ENCODE measurements around the gene ZNF778.
"Not testable (repeated sequence)": the region's sequence is repeated elsewhere in the genome, so short reads cannot be mapped to it uniquely, and the experiment has no call there.

Gene ZNF778

DNA sequence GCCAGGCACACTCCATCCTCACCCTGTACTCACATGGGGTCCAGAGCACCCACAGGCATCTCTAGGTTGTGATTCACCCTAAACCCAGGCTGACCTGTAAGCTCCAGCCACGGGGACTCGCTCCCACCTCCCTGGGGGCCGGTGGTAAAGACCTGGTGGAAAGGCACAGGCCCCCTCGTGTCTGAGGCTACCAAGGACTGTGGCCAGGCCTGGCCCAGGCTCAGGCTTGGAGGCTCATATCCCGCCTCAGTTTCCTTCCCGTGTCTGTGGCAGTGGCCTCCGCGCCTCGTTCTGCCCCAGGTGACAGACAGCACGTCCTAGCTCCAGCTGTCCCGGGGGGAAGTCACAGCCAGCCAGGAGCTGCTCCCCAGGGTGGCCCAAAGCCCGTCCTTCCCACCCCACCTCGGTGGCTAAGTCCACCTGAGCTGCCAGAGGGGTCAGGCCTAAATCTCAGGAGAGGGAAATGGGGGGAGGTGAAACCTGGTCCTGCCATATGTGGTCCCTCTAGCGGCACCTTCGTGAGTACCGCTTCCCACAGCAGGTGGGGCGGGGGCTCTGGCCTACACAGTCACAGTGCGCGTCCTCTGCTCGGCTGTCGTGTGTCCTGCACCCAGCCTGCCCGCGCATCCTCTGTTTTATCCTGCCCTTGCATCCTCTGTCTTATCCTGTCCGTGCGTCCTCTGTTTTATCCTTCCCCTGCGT is 33.4 kb upstream of the ZNF778 start:
- Histone ChIP-seq H4K91ac (ENCODE audit: low read length) (peak overlapping the region; percentile 11), H3K4ac (ENCODE audit: low read depth in 1 of 2, low read length in 2 of 2) (no peak overlapping the region), H4K8ac (ENCODE audit: low read length) (no peak overlapping the region), H3K4me2 (ENCODE audit: low read length, poor library complexity, severe bottlenecking) (no peak overlapping the region), H3K27ac (ENCODE audit: low read length, poor library complexity, severe bottlenecking) (no peak overlapping the region), H3K9me3 (ENCODE audit: control insufficient read depth, low read length) (no peaks in the 10 kb centered on the region), H3K9ac (ENCODE audit: low read length) (no peak overlapping the region), H3K27me3 (ENCODE audit: control insufficient read depth in 1 of 2, insufficient read depth in 1 of 2, low read length in 2 of 2) (peaks cover 12 to 47% of the 10 kb centered on the region in 2 experiments), H2AK5ac (ENCODE audit: low read length, severe bottlenecking) (no peak overlapping the region), H2AFZ (ENCODE audit: low read depth, low read length) (no peak overlapping the region), H3K18ac (ENCODE audit: low read depth in 1 of 2, low read length in 2 of 2) (no peak overlapping the region), H2BK120ac (ENCODE audit: low read depth, low read length) (no peak overlapping the region), H2BK15ac (ENCODE audit: low read depth, poor library complexity, severe bottlenecking) (no peak overlapping the region), H2BK5ac (ENCODE audit: low read depth, low read length, poor library complexity, severe bottlenecking) (no peak overlapping the region), H2BK12ac (ENCODE audit: low read length in 2 of 2) (no peak overlapping the region), H3K4me1 (ENCODE audit: control insufficient read depth, insufficient read depth, low read depth, low read length) (no peaks in the 10 kb centered on the region), H3K79me1 (replicated peaks; ENCODE audit: low read length, poor library complexity, severe bottlenecking) (no peaks in the 10 kb centered on the region), H3K14ac (ENCODE audit: low read length in 2 of 2) (peak overlapping the region in 1 of 2 experiments; percentile 9), H3K23ac (ENCODE audit: low read length in 2 of 2) (no peak overlapping the region), H3K4me3 (ENCODE audit: insufficient read depth in 1 of 2, low read depth in 1 of 2, low read length in 2 of 2) (no peak overlapping the region), H3K36me3 (ENCODE audit: control insufficient read depth in 1 of 2, insufficient read depth in 2 of 2, low read depth in 1 of 2, low read length in 2 of 2) (no peaks in the 10 kb centered on the region)
- no peak for DNase-seq
- 88% methylated on average over 26 of the region's 26 CpGs for WGBS

GRCh38 chr16:89184677-89184932 is 32.9 kb upstream of the ZNF778 start:
- Histone ChIP-seq H2AFZ (ENCODE audit: low read depth, low read length) (no peak overlapping the region), H3K4ac (ENCODE audit: low read depth in 1 of 2, low read length in 2 of 2) (no peak overlapping the region), H2BK15ac (ENCODE audit: low read depth, poor library complexity, severe bottlenecking) (no peak overlapping the region), H4K91ac (ENCODE audit: low read length) (peak overlapping the region; percentile 11), H3K9ac (ENCODE audit: low read length) (no peak overlapping the region), H3K4me3 (ENCODE audit: insufficient read depth in 1 of 2, low read depth in 1 of 2, low read length in 2 of 2) (no peak overlapping the region), H3K4me2 (ENCODE audit: low read length, poor library complexity, severe bottlenecking) (no peak overlapping the region), H4K8ac (ENCODE audit: low read length) (no peak overlapping the region), H3K27ac (ENCODE audit: low read length, poor library complexity, severe bottlenecking) (no peak overlapping the region), H3K27me3 (ENCODE audit: control insufficient read depth in 1 of 2, insufficient read depth in 1 of 2, low read length in 2 of 2) (peaks cover 12 to 45% of the 10 kb centered on the region in 2 experiments), H3K18ac (ENCODE audit: low read depth in 1 of 2, low read length in 2 of 2) (no peak overlapping the region), H3K79me1 (replicated peaks; ENCODE audit: low read length, poor library complexity, severe bottlenecking) (no peaks in the 10 kb centered on the region), H3K36me3 (ENCODE audit: control insufficient read depth in 1 of 2, insufficient read depth in 2 of 2, low read depth in 1 of 2, low read length in 2 of 2) (no peaks in the 10 kb centered on the region), H2AK5ac (ENCODE audit: low read length, severe bottlenecking) (no peak overlapping the region), H2BK5ac (ENCODE audit: low read depth, low read length, poor library complexity, severe bottlenecking) (no peak overlapping the region), H3K4me1 (ENCODE audit: control insufficient read depth, insufficient read depth, low read depth, low read length) (no peaks in the 10 kb centered on the region), H3K23ac (ENCODE audit: low read length in 2 of 2) (no peak overlapping the region), H2BK120ac (ENCODE audit: low read depth, low read length) (no peak overlapping the region), H3K14ac (ENCODE audit: low read length in 2 of 2) (peak overlapping the region in 1 of 2 experiments; percentile 9), H3K9me3 (ENCODE audit: control insufficient read depth, low read length) (no peaks in the 10 kb centered on the region), H2BK12ac (ENCODE audit: low read length in 2 of 2) (no peak overlapping the region)
- DNase-seq: no peak
- 86% methylated on average over 9 of the region's 9 CpGs for WGBS

GRCh38 chr16:89184933-89185794 is 32.3 kb upstream of the ZNF778 start:
- Histone ChIP-seq H2BK15ac (ENCODE audit: low read depth, poor library complexity, severe bottlenecking) (no peak overlapping the region), H3K36me3 (ENCODE audit: control insufficient read depth in 1 of 2, insufficient read depth in 2 of 2, low read depth in 1 of 2, low read length in 2 of 2) (no peaks in the 10 kb centered on the region), H2BK120ac (ENCODE audit: low read depth, low read length) (no peak overlapping the region), H2AFZ (ENCODE audit: low read depth, low read length) (no peak overlapping the region), H3K4me1 (ENCODE audit: control insufficient read depth, insufficient read depth, low read depth, low read length) (no peaks in the 10 kb centered on the region), H3K18ac (ENCODE audit: low read depth in 1 of 2, low read length in 2 of 2) (no peak overlapping the region), H3K27me3 (ENCODE audit: control insufficient read depth in 1 of 2, insufficient read depth in 1 of 2, low read length in 2 of 2) (peaks cover 8 to 40% of the 10 kb centered on the region in 2 experiments), H2BK12ac (ENCODE audit: low read length in 2 of 2) (no peak overlapping the region), H3K79me1 (replicated peaks; ENCODE audit: low read length, poor library complexity, severe bottlenecking) (no peaks in the 10 kb centered on the region), H3K9ac (ENCODE audit: low read length) (no peak overlapping the region), H3K4me3 (ENCODE audit: insufficient read depth in 1 of 2, low read depth in 1 of 2, low read length in 2 of 2) (no peak overlapping the region), H3K14ac (ENCODE audit: low read length in 2 of 2) (no peak overlapping the region), H2AK5ac (ENCODE audit: low read length, severe bottlenecking) (no peak overlapping the region), H4K91ac (ENCODE audit: low read length) (no peak overlapping the region), H3K4ac (ENCODE audit: low read depth in 1 of 2, low read length in 2 of 2) (no peak overlapping the region), H3K27ac (ENCODE audit: low read length, poor library complexity, severe bottlenecking) (no peak overlapping the region), H3K4me2 (ENCODE audit: low read length, poor library complexity, severe bottlenecking) (no peak overlapping the region), H2BK5ac (ENCODE audit: low read depth, low read length, poor library complexity, severe bottlenecking) (no peak overlapping the region), H4K8ac (ENCODE audit: low read length) (no peak overlapping the region), H3K9me3 (ENCODE audit: control insufficient read depth, low read length) (no peaks in the 10 kb centered on the region), H3K23ac (ENCODE audit: low read length in 2 of 2) (no peak overlapping the region)
- DNase-seq: no peak
- WGBS: 89% methylated on average over 48 of the region's 48 CpGs

- WGBS: 86% methylated on average over 30 of the region's 30 CpGs
- not testable (repeated sequence) for H4K91ac ChIP-seq (ENCODE audit: low read length); DNase-seq
These were observed 31.5 kb upstream of the ZNF778 start for GRCh38 chr16:89185887-89186592.

More at GRCh38 chr16:89185887-89186592, 31.5 kb upstream of the ZNF778 start:
- not testable (repeated sequence) for H2AFZ ChIP-seq (ENCODE audit: low read depth, low read length); H2BK5ac ChIP-seq (ENCODE audit: low read depth, low read length, poor library complexity, severe bottlenecking); H4K8ac ChIP-seq (ENCODE audit: low read length); H3K14ac ChIP-seq (ENCODE audit: low read length in 2 of 2); H2BK12ac ChIP-seq (ENCODE audit: low read length in 2 of 2); H2BK15ac ChIP-seq (ENCODE audit: low read depth, poor library complexity, severe bottlenecking); H3K36me3 ChIP-seq (ENCODE audit: control insufficient read depth in 1 of 2, insufficient read depth in 2 of 2, low read depth in 1 of 2, low read length in 2 of 2); H3K23ac ChIP-seq (ENCODE audit: low read length in 2 of 2); H3K4ac ChIP-seq (ENCODE audit: low read depth in 1 of 2, low read length in 2 of 2); H3K9me3 ChIP-seq (ENCODE audit: control insufficient read depth, low read length); H2AK5ac ChIP-seq (ENCODE audit: low read length, severe bottlenecking); H2BK120ac ChIP-seq (ENCODE audit: low read depth, low read length); H3K4me1 ChIP-seq (ENCODE audit: control insufficient read depth, insufficient read depth, low read depth, low read length); H3K9ac ChIP-seq (ENCODE audit: low read length); H3K4me2 ChIP-seq (ENCODE audit: low read length, poor library complexity, severe bottlenecking); H3K79me1 ChIP-seq (replicated peaks; ENCODE audit: low read length, poor library complexity, severe bottlenecking); H3K27ac ChIP-seq (ENCODE audit: low read length, poor library complexity, severe bottlenecking); H3K4me3 ChIP-seq (ENCODE audit: insufficient read depth in 1 of 2, low read depth in 1 of 2, low read length in 2 of 2); H3K18ac ChIP-seq (ENCODE audit: low read depth in 1 of 2, low read length in 2 of 2)
- peaks cover 7 to 41% of the 10 kb centered on the region in 2 experiments for H3K27me3 ChIP-seq (ENCODE audit: control insufficient read depth in 1 of 2, insufficient read depth in 1 of 2, low read length in 2 of 2)
